GM15510 (cell line): Measurements from ENCODE around the gene UNC119B.

Experiments used
- POLR2A ChIP-seq: IDR thresholded peaks from 3 replicates; pipeline ENCODE4 v1.6.1; 2011; ENCODE audit warnings: borderline replicate concordance; ENCODE audit not compliant: insufficient read length; ENCODE audit errors: extremely low read depth

UNC119B gene

DNA sequence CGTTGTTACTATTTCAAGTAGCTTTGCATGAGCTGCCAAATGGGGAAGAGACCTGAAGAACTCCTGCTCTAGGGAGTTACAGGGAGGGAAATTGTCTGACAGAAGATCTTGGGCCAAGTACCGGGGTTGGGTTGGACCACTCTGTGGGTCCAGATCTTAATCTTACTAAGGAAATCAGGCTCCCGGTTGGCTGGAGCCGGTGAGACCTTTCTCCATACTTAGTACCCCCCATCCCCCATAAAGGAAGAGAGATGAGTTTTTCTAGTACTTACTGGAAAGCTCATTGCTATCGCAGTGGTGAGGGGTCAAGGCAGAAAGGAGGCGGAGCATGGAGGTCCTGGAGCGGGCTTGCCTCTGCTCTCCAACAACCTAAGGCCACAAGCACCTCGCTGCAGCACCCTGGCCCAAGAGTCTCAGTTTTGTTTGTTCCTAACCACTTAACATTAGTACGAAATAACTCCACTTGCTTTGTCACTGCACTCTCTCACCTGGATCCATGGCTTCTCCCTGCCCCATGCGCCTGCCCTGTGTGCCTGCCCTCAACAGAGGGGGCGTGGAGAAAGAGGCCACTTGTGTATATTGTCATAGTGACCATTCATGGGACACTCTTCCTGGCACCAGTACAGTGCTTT lies 6.8 kb upstream of the UNC119B start:
- no peak for TF ChIP-seq POLR2A

- no peak for TF ChIP-seq POLR2A
Measured at GRCh38 chr12:120705618-120706017, 4.6 kb upstream of the UNC119B start.

DNA sequence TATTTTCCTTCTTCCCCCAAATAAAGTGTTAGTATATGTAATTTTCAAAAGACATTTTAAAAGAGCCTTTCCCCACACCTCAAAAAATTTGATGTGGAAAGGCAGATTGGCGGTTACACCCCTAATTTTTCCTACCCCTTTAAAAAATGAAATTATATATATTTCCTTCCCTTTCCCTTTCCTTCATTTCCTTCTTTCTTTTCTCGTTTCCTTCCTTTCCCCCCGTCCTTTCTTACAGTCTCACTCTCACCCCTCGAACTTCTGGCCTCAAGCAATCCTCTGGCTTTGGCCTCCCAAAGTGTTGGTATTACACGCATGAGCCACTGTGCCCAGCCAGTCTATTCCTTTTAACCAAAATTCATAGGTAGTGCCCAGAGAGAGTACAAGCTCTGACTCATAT lies 4.2 kb upstream of the UNC119B start:
- TF ChIP-seq POLR2A, result no peak

- no peak for TF ChIP-seq POLR2A
Measured at GRCh38 chr12:120708651-120709050, 1.6 kb upstream of the UNC119B start.

DNA sequence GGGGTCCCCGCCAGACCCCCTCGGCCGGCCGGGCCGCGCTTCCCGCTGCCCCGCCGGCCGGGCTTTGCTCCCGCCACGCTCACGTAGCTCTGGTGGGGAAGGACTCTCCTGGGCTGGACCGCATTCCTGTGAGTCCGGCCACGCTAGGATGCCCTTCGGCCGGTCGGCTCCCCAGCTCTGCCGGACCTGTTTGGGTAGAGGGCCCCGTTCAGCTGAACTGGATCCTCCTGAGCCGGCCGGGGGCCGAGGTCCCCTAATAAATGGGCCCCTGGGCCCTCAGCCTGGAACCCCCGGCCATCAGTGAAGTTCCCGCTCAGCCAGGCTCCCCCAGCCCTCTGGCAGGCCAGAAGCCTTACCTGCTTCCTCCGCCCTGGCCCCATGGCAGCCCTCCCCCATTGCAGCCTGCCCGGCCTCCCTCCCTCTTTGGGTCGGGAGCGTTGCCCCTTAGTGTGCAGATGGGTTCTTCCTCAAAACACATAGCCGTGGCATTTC lies 593 bp downstream of the UNC119B start:
- TF ChIP-seq POLR2A, result no peak

DNA sequence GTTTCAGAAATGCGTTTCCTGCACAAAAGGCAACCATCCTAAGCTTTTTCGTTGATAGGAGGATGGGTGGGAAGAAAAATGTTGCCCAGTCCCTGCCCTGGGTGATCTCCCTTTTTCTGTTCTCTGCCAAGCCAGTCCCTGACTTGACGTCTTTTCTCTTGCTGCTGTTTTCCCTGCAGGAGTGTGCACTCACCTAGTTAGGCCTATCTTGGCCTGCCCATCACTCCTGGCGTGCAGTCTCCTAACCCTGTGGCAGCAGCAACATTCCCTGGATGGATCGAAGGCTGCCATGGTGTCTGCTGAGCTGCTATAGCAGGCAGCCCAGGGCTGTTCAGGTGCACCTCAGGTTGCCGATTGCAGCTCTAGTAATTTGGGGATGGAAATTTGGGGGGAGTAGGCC lies 1.2 kb downstream of the UNC119B start:
- TF ChIP-seq POLR2A, result no peak

DNA sequence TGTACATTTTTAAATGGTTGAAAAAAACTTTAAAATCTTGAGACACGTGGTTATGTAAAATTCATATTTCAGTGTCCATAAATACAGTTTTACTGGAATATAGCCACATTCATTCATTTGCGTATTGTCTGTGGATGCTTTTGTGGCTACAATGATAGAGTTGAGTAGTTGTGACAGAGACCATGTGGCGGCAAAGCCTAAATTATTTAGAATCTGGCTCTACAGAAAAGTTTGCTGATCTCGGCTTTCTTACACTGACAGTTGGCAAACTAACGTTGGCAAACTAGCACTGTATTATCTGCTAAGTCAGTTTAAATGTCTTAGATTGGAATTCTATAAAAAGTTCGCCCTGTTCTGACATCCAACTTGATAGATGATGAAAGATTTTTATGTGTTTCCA lies 2.4 kb downstream of the UNC119B start:
- TF ChIP-seq POLR2A, result no peak

GRCh38 chr12:120713861-120714482 lies 3.7 kb downstream of the UNC119B start:
- TF ChIP-seq POLR2A, result no peak

- TF ChIP-seq POLR2A, result no peak
Measured at GRCh38 chr12:120718055-120718454, 7.8 kb downstream of the UNC119B start.

DNA sequence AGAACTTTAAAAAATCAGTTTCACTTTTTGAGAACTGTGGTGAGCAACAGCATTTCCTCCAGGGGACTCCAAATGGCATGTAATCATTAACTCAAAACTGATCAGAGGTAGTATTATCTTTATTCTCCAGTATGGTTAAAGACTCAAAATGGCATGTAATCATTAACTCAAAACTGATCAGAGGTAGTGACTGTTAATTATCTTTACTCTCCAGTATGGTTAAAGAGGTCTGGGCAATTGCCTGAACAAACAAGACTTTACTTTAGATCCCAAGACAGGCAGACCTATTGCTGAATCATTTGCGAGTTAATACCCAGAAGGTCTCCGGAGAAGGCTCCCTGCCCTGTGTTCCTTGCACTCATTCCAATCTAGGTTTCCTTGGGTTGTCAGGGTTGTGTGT lies 8.8 kb downstream of the UNC119B start:
- no peak for TF ChIP-seq POLR2A

DNA sequence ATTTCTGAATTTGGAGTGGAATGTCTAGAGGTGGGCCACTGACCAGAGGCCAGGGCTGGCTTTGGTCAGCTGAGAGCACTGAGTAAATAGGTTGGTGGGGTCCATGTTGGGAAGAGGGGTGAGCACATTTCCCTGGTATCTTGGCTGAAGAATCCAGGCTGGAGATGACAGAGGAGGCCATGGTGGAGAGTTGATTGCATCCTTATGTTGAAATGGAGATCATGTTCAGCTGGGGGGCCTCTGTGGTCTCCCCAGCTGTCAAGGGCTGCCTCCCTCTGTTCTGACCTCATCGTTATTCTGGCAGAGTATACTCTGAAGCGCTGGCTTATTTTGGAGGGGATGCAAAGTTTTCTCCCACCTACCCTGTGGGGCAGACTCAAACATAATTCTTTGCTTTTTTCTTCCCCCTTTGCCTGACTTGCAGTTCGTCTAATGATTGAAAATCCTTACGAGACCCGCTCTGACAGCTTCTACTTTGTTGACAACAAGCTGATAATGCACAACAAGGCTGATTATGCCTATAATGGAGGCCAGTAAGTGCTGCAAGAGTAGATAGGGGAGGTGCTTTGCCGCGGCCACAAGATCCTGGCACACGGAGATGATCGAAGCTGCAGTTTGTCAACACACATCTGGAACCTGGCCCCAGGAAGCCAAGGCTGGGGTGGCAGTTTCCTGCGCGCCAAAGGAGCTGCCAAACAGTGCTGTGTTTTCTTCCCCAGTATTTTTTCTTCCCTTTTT lies 9.4 kb downstream of the UNC119B start:
- no peak for TF ChIP-seq POLR2A

DNA sequence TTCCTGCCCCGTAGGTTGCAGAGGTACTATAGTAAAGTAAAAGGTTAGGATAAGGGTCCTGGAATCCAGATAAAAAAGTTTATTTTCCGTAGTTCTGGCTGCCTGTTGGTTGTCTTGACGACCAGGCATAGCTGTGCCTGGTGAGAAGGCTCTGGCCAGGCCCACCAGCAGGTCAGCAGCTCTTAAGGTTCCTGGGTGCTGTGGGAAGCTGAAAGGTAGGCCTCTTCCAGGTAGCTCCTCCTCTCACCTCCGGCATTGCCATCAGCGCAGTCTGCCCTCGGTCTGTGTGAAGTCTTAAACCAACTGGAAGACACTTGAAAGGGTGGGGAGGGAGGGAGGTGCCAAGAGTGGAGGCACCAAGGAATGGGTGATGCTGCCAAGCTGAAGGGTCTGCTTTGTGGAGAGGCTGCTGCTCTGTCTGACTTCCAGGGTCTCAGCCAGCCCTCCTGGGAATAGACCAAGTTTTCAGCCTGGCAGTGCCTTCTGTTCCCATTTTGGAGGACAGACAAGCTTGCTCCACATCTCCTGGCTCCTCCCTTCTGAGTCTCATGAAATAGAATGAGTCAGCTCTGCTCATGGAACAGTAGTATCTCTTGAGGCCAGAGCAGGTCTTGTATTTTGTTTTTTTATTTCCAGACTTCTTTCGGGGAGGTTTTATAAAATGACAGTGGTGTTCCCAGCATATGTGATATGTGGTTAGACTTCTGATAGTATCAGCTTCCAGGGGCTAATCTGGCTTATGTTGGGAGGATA lies 10.2 kb downstream of the UNC119B start:
- no peak for TF ChIP-seq POLR2A

DNA sequence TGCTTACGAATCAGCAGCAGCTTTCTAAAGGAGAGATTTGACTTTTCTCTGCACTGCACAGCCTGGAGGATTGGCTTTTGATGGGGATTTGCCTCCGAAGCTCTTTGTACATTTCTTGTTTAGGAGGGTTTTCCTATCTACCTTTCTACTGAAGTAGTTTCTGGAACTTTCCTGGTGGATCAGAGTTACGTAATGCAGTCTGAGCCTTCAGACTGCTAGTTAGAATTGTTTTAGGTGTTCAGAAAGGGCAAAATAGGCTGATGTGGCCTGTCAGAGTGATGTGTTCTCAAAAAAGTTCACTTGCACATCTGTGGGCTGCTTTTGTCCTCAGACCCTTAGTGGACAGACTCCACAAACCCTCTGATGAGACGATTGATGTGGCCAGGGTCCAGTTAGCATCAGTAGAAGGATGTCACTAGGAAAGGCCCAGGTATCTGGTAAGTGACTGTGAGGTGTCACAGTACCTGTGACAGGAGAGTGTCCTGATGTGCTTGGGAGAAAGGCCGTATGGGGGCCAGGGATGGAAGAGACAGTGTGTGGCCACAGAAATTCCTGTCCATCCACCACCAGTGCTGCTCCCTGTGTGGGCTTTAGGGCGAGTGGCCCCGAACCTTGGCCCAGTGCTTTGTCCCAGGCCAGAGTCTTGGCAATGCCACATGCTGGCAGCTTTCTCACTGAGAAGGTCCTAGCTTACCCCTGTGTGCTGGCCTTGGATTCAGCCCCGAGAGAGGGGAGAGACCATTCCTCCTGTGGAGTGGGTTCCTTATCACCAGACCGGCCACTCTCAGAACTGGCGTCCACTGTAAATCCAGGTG lies 10.9 kb downstream of the UNC119B start:
- TF ChIP-seq POLR2A, result no peak

- no peak for TF ChIP-seq POLR2A
Measured at GRCh38 chr12:120721866-120722265, 11.6 kb downstream of the UNC119B start.
